ENCODE results near the gene LGALS7B. TPM values are rescaled to one million over a fixed set of nuclear protein-coding genes. Genes with fewer than 3 reads are reported as not detected.
"Not testable (repeated sequence)": the region's sequence is repeated elsewhere in the genome, so short reads cannot be mapped to it uniquely, and the experiment has no call there.

The LGALS7B gene
- total RNA-seq, 1 donor from 2014 or later = not detected

- peak; percentile 46 for ATAC-seq
- peak; percentile 72 for DNase-seq
- intact Hi-C loops (cut with micrococcal nuclease) = no loop called here
Measured at GRCh38 chr19:38792250-38793111, 3.5 kb downstream of the LGALS7B start.

GRCh38 chr19:38793177-38793576 lies 4.2 kb downstream of the LGALS7B start:
- ATAC-seq (no peak), DNase-seq (no peak)
- intact Hi-C loops (cut with micrococcal nuclease) = no loop called here

GRCh38 chr19:38793671-38794070 lies 4.7 kb downstream of the LGALS7B start:
- ATAC-seq (no peak), DNase-seq (no peak)

GRCh38 chr19:38795549-38795948 lies 6.5 kb downstream of the LGALS7B start:
- no peak for DNase-seq
- no peak for ATAC-seq
- intact Hi-C loops (cut with micrococcal nuclease) = no loop called here

More at GRCh38 chr19:38793671-38794070, 4.7 kb downstream of the LGALS7B start:
- intact Hi-C loops (cut with micrococcal nuclease) = no loop called here

- intact Hi-C loops (cut with micrococcal nuclease) = no loop called here
- no peak for DNase-seq
- no peak for ATAC-seq
Measured at GRCh38 chr19:38796154-38796553, 7.2 kb downstream of the LGALS7B start.

- DNase-seq; intact Hi-C loops (cut with micrococcal nuclease); ATAC-seq: not testable (repeated sequence)
Measured at GRCh38 chr19:38797781-38798180, 8.8 kb downstream of the LGALS7B start.

GRCh38 chr19:38799104-38799503 lies 10.1 kb downstream of the LGALS7B start:
- ATAC-seq = no peak
- intact Hi-C loops (cut with micrococcal nuclease) = no loop called here
- no peak for DNase-seq

- DNase-seq (no peak), ATAC-seq (no peak)
- intact Hi-C loops (cut with micrococcal nuclease) = no loop called here
Measured at GRCh38 chr19:38800577-38801347, 11.8 kb downstream of the LGALS7B start.

GRCh38 chr19:38801359-38802095 lies 12.5 kb downstream of the LGALS7B start:
- ATAC-seq (no peak), DNase-seq (no peak)
- intact Hi-C loops (cut with micrococcal nuclease) = no loop called here

- no peak for DNase-seq
- no peak for ATAC-seq
Measured at GRCh38 chr19:38803543-38803942, 14.5 kb downstream of the LGALS7B start.

GRCh38 chr19:38805180-38805579 lies 16.2 kb downstream of the LGALS7B start:
- DNase-seq (no peak), ATAC-seq (no peak)
- intact Hi-C loops (cut with micrococcal nuclease) = no loop called here

More at GRCh38 chr19:38803543-38803942, 14.5 kb downstream of the LGALS7B start:
- intact Hi-C loops (cut with micrococcal nuclease) = no loop called here

GRCh38 chr19:38806371-38806770 lies 17.4 kb downstream of the LGALS7B start:
- DNase-seq (no peak), ATAC-seq (no peak)
- intact Hi-C loops (cut with micrococcal nuclease) = no loop called here

GRCh38 chr19:38807374-38808098 lies 18.5 kb downstream of the LGALS7B start:
- ATAC-seq; intact Hi-C loops (cut with micrococcal nuclease); DNase-seq: not testable (repeated sequence)

- no peak for ATAC-seq
- no peak for DNase-seq
- intact Hi-C loops (cut with micrococcal nuclease) = no loop called here
Measured at GRCh38 chr19:38808741-38809140, 19.7 kb downstream of the LGALS7B start.

GRCh38 chr19:38809592-38810252 lies 20.7 kb downstream of the LGALS7B start:
- intact Hi-C loops (cut with micrococcal nuclease) = no loop called here
- ATAC-seq (no peak), DNase-seq (no peak)

- DNase-seq (no peak), ATAC-seq (no peak)
- intact Hi-C loops (cut with micrococcal nuclease) = no loop called here
Measured at GRCh38 chr19:38812009-38812840, 23.2 kb downstream of the LGALS7B start.

GRCh38 chr19:38812841-38813320 lies 23.9 kb downstream of the LGALS7B start, which contains the start of gene LGALS4:
Gene LGALS4, minus strand, starts transcription at chr19:38812945. Its CDS starts 59 bp downstream, at chr19:38812886.
- DNase-seq (peak; percentile 43), ATAC-seq (peak; percentile 76)
- intact Hi-C loops (cut with micrococcal nuclease) = no loop called here

All from left ventricle myocardium superior (tissue), 1 donor.